ENCODE measurements around the gene NUP98.

The NUP98 gene

GRCh38 chr11:3745161-3745560 is 52.2 kb downstream of the NUP98 start:
- no peak for TF ChIP-seq EGR1 (IDR thresholded peaks at IDR 0.05)
- TF ChIP-seq TCF12 (IDR thresholded peaks at IDR 0.05; ENCODE audit: low read depth) = peak; percentile 62; the same call in 1 of the 2 replicates
- TF ChIP-seq MAX (IDR thresholded peaks at IDR 0.05) = no peak
- TF ChIP-seq YY1 (IDR thresholded peaks at IDR 0.05; ENCODE audit: low read depth) = peak; percentile 51; the same call in 1 of the 2 replicates
- TF ChIP-seq EP300 (IDR thresholded peaks at IDR 0.05; ENCODE audit: borderline replicate concordance) = peak; percentile 65; the same call in 1 of the 2 replicates
- TF ChIP-seq RAD21 (IDR thresholded peaks at IDR 0.05; ENCODE audit: low read depth) = no peak
- no peak for TF ChIP-seq ZBTB7A (IDR thresholded peaks at IDR 0.05; ENCODE audit: low read depth)
- TF ChIP-seq TEAD4 (IDR thresholded peaks at IDR 0.05) = peak; percentile 55; the same call in 1 of the 2 replicates
- no peak for TF ChIP-seq CREB1 (IDR thresholded peaks at IDR 0.05; ENCODE audit: low read depth)
- peak; percentile 61; the same call in 1 of the 2 replicates for TF ChIP-seq FOXM1 (IDR thresholded peaks at IDR 0.05; ENCODE audit: borderline replicate concordance, low read depth)
- no peak for TF ChIP-seq REST (IDR thresholded peaks at IDR 0.05; ENCODE audit: low read depth)
- no peak for TF ChIP-seq TAF1 (IDR thresholded peaks at IDR 0.05; ENCODE audit: low read depth)
- no peak for TF ChIP-seq CEBPB (IDR thresholded peaks at IDR 0.05)
- no peak for TF ChIP-seq USF1 (IDR thresholded peaks at IDR 0.05)
- no peak; the same call in 1 of the 2 replicates for TF ChIP-seq NFIC (IDR thresholded peaks at IDR 0.05)

GRCh38 chr11:3738723-3739122 is 58.6 kb downstream of the NUP98 start:
- TF ChIP-seq TEAD4 (IDR thresholded peaks at IDR 0.05) (no peak), USF1 (IDR thresholded peaks at IDR 0.05) (no peak), TCF12 (IDR thresholded peaks at IDR 0.05; ENCODE audit: low read depth) (no peak), REST (IDR thresholded peaks at IDR 0.05; ENCODE audit: low read depth) (no peak), YY1 (IDR thresholded peaks at IDR 0.05; ENCODE audit: low read depth) (no peak), EP300 (IDR thresholded peaks at IDR 0.05; ENCODE audit: borderline replicate concordance) (no peak), TAF1 (IDR thresholded peaks at IDR 0.05; ENCODE audit: low read depth) (no peak), FOXM1 (IDR thresholded peaks at IDR 0.05; ENCODE audit: borderline replicate concordance, low read depth) (no peak), ZBTB7A (IDR thresholded peaks at IDR 0.05; ENCODE audit: low read depth) (no peak), NFIC (IDR thresholded peaks at IDR 0.05) (no peak)

GRCh38 chr11:3738241-3738640 is 59.1 kb downstream of the NUP98 start:
- TF ChIP-seq USF1 (IDR thresholded peaks at IDR 0.05) = no peak
- no peak for TF ChIP-seq CEBPB (IDR thresholded peaks at IDR 0.05)
- no peak for TF ChIP-seq NFIC (IDR thresholded peaks at IDR 0.05)
- TF ChIP-seq TEAD4 (IDR thresholded peaks at IDR 0.05) = no peak
- TF ChIP-seq TAF1 (IDR thresholded peaks at IDR 0.05; ENCODE audit: low read depth) = no peak
- TF ChIP-seq FOXM1 (IDR thresholded peaks at IDR 0.05; ENCODE audit: borderline replicate concordance, low read depth) = no peak
- TF ChIP-seq EGR1 (IDR thresholded peaks at IDR 0.05) = no peak
- TF ChIP-seq REST (IDR thresholded peaks at IDR 0.05; ENCODE audit: low read depth) = no peak
- no peak for TF ChIP-seq EP300 (IDR thresholded peaks at IDR 0.05; ENCODE audit: borderline replicate concordance)
- no peak for TF ChIP-seq RAD21 (IDR thresholded peaks at IDR 0.05; ENCODE audit: low read depth)
- TF ChIP-seq YY1 (IDR thresholded peaks at IDR 0.05; ENCODE audit: low read depth) = no peak
- TF ChIP-seq ZBTB7A (IDR thresholded peaks at IDR 0.05; ENCODE audit: low read depth) = no peak
- no peak for TF ChIP-seq CREB1 (IDR thresholded peaks at IDR 0.05; ENCODE audit: low read depth)
- no peak for TF ChIP-seq TCF12 (IDR thresholded peaks at IDR 0.05; ENCODE audit: low read depth)
- no peak for TF ChIP-seq MAX (IDR thresholded peaks at IDR 0.05)

Measured in Ishikawa (cell line).